Cardiac fibroblast (primary cell): ENCODE data around the gene OR6X1.

Experiments used
- DNase-seq, 2 donors: peaks; one replicate each; pipeline versions ENCODE4 v3.0.0 to v3.0.0-alpha.2; 2010; ENCODE audit warnings: low read depth in 2 of 2
- H3K4me3 ChIP-seq, 2 donors: replicated peaks in 1 of 2; 1 replicate in 1 of 2; 2 replicates in 1 of 2; pipeline ENCODE4 v1.5.1; 2011; ENCODE audit warnings: low read depth in 2 of 2, low read length in 2 of 2, mild to moderate bottlenecking in 2 of 2, moderate library complexity in 1 of 2
- TF ChIP-seq, protein P1 (sequence below): IDR thresholded peaks from one replicate; pipeline ENCODE4 v1.5.1; 2011; ENCODE audit warnings: low read depth, mild to moderate bottlenecking, low read length, inconsistent platforms

The OR6X1 gene

DNA sequence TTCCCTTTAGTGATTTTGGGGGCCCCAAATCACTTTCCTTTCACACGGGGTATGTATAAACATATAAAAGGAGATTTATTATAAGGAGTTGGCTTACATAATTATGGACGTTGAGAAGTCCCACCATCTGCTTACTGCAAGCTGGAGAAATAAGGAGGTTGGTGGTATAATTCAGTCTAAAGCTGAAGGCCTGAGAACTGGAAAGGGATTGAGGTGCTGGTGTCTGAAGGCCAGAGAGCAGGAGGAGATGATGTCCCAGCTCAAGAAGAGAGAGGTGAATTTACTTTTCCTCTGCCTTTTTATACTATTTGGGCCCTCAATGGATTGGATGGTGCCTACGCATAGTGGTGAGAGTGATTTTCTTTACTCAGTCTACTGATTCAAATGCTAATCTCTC is 11.6 kb downstream of the OR6X1 start:
- no peak overlapping the region for H3K4me3 ChIP-seq
- TF ChIP-seq, protein P1, sequence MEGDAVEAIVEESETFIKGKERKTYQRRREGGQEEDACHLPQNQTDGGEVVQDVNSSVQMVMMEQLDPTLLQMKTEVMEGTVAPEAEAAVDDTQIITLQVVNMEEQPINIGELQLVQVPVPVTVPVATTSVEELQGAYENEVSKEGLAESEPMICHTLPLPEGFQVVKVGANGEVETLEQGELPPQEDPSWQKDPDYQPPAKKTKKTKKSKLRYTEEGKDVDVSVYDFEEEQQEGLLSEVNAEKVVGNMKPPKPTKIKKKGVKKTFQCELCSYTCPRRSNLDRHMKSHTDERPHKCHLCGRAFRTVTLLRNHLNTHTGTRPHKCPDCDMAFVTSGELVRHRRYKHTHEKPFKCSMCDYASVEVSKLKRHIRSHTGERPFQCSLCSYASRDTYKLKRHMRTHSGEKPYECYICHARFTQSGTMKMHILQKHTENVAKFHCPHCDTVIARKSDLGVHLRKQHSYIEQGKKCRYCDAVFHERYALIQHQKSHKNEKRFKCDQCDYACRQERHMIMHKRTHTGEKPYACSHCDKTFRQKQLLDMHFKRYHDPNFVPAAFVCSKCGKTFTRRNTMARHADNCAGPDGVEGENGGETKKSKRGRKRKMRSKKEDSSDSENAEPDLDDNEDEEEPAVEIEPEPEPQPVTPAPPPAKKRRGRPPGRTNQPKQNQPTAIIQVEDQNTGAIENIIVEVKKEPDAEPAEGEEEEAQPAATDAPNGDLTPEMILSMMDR: no peak
- DNase-seq: no peak

GRCh38 chr11:123742031-123742723 is 12.1 kb downstream of the OR6X1 start:
- TF ChIP-seq, protein P1: no peak
- DNase-seq: no peak
- H3K4me3 ChIP-seq: peak overlapping the region; percentile 89 to 92

DNA sequence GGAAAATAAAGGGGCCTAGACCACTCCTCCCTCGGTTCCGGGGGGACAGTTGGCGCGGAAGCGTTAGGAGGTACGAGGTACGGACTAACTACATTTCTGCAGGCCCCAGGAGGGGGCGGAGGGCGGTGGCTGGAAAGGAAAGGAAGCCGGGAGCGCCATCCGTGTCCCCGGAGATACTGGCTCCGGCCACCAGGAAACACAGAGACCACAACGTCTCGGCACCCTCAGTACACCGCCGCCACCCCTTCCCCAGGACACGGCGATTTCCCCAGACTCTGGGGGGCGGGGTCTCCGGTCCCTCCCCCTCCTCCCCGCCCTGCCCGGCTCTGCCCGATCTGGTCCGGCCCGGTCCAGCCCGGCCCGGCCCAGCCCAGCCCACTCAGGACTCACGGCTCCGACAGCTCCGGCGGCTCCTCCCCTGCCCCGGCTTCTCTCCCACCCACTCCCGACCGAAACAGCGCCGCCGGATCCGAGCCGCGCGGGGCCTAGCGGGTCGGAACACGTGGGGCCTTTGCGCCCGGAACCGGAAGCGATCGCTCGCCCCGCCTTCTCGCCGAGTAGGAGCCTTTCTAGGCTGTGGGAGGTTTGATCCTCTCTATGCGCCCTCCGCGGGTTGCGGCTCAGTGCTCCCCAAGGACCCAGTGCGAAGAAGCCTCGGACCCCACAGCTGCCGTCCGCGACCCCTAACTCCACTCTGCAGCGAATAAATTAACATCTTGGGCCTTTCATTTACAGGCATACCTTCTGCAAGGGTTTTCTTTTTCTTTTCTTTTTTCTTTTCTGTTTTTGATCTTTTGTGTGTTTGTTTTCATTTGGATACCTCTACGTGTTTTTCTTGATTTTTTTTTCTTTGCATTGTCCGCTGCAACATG is 12.9 kb downstream of the OR6X1 start, which contains the start of gene ZNF202:
ZNF202 (minus strand) TSS at position 502 of the 872 bp plus-strand sequence. CDS start 10,772 bp downstream, outside the sequence.
- TF ChIP-seq, protein P1: peak; percentile 23
- peak; percentile 92 for DNase-seq
- H3K4me3 ChIP-seq: peak within 1 kb of the TSS; percentile 89 to 92

DNA sequence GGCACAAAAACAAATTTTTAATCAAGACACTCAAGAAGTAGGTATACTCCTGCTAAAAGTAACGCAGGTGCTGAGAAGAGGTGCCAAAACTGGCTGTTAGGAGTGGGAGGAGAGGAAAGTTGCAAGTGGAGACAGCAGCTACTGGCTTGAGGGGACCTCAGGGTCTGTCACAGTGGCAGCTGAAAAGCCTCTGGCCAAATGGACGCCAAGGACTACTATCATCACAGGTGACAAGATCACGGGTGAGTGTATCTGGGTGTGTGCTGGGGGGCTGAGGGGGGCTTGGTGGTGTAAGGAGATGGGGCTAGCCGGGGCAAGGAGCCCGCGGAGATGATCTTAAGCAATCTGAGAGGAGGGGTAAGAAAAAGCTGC is 13.5 kb downstream of the OR6X1 start:
- peak in 1 of 2 donors; percentile 3 for DNase-seq
- peak overlapping the region; percentile 89 to 92 for H3K4me3 ChIP-seq
- TF ChIP-seq, protein P1: no peak

DNA sequence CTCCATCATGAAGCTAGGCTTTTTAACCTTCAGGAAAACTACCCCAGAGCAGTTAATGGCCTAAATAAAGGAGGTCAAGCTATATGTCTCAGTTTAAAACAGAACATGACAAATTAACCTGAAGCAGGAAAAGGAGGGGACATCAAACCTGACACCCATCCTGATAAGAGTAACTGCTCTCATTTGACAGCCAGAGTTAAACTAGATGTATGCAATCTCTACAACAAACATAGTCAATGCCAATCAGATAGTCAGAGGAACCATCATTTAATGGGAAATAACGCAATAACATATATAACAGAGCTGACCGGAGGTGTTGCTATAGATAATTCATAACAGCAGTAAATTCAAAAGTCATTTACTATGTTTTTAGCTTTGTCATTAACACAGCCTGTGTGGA is 15.9 kb downstream of the OR6X1 start:
- no peak for DNase-seq
- H3K4me3 ChIP-seq: no peak overlapping the region
- TF ChIP-seq, protein P1: no peak

DNA sequence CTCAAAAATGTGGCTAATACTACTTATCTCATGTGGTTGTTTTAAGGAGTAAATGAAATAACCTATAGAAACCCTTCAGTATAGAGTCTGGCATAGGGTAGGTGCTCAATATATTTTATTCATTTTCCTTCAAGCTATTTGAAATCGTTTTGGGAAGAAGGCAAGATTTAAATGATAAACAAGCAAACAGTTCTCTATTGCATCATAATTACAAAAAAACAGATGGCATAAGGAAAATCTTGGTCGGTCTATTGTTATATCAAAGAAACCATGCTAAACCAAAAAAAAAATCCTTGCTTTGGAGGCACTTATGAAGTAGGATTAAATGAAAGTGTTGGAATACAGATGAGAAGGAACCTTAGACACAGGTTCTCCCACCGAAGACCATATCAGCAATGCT is 17.5 kb downstream of the OR6X1 start:
- H3K4me3 ChIP-seq: no peak overlapping the region
- TF ChIP-seq, protein P1: no peak
- no peak for DNase-seq
